T-helper 1 cell treated with Interleukin-12 subunit alpha and Interleukin-12 subunit beta and Interleukin-4 antibody, amounts not matched to agents 30 μg/mL and 1 μg/mL, for 36 hours (primary cell): ENCODE measurements around the gene CCDC8.
"Not testable (repeated sequence)": the region's sequence is repeated elsewhere in the genome, so short reads cannot be mapped to it uniquely, and the experiment has no call there.

Source experiments
- H3K27ac Mint-ChIP-seq: one replicate; pipeline ENCODE4 v1.8.0; 2021; ENCODE audit warnings: mild to moderate bottlenecking, mixed read lengths
- H3K27me3 Mint-ChIP-seq: one replicate; pipeline ENCODE4 v1.8.0; 2021; ENCODE audit warnings: low read depth, mixed read lengths
- H3K36me3 Mint-ChIP-seq: one replicate; pipeline ENCODE4 v1.8.0; 2021; ENCODE audit warnings: low read depth, mixed read lengths
- H3K4me1 Mint-ChIP-seq: one replicate; pipeline ENCODE4 v1.8.0; 2021; ENCODE audit warnings: low read depth, mixed read lengths
- H3K4me3 Mint-ChIP-seq: one replicate; pipeline ENCODE4 v1.8.0; 2021; ENCODE audit warnings: mild to moderate bottlenecking, moderate library complexity, mixed read lengths
- H3K9me3 Mint-ChIP-seq: one replicate; pipeline ENCODE4 v1.8.0; 2021; ENCODE audit warnings: mixed read lengths

Gene CCDC8

GRCh38 chr19:46442808-46443450 lies 29.6 kb upstream of the CCDC8 start:
- Mint-ChIP-seq H3K4me1 (no peaks in the 10 kb centered on the region), H3K9me3 (no peaks in the 10 kb centered on the region), H3K27me3 (no peaks in the 10 kb centered on the region), H3K27ac (no peak overlapping the region), H3K36me3 (no peaks in the 10 kb centered on the region), H3K4me3 (no peak overlapping the region)

- Mint-ChIP-seq H3K27ac (no peak overlapping the region), H3K36me3 (no peaks in the 10 kb centered on the region), H3K4me3 (no peak overlapping the region), H3K27me3 (no peaks in the 10 kb centered on the region), H3K9me3 (no peaks in the 10 kb centered on the region), H3K4me1 (no peaks in the 10 kb centered on the region)
Measured at GRCh38 chr19:46441866-46442265, 28.5 kb upstream of the CCDC8 start.

- H3K27ac Mint-ChIP-seq, H3K9me3 Mint-ChIP-seq, H3K36me3 Mint-ChIP-seq, H3K4me1 Mint-ChIP-seq, H3K4me3 Mint-ChIP-seq: not testable (repeated sequence)
- peaks cover 17% of the 10 kb centered on the region for H3K27me3 Mint-ChIP-seq
Measured at GRCh38 chr19:46435689-46436088, 22.3 kb upstream of the CCDC8 start.

- H3K9me3 Mint-ChIP-seq, result no peaks in the 10 kb centered on the region
- no peak overlapping the region for H3K27ac Mint-ChIP-seq
- H3K27me3 Mint-ChIP-seq, result peaks cover 24% of the 10 kb centered on the region
- no peaks in the 10 kb centered on the region for H3K36me3 Mint-ChIP-seq
- H3K4me3 Mint-ChIP-seq, result no peak overlapping the region
- H3K4me1 Mint-ChIP-seq, result no peaks in the 10 kb centered on the region
Measured at GRCh38 chr19:46435009-46435408, 21.6 kb upstream of the CCDC8 start.

GRCh38 chr19:46433470-46433869 lies 20.1 kb upstream of the CCDC8 start:
- H3K27me3 Mint-ChIP-seq, result peaks cover 39% of the 10 kb centered on the region
- H3K27ac Mint-ChIP-seq, H3K4me1 Mint-ChIP-seq, H3K4me3 Mint-ChIP-seq, H3K36me3 Mint-ChIP-seq, H3K9me3 Mint-ChIP-seq: not testable (repeated sequence)

GRCh38 chr19:46431824-46432223 lies 18.5 kb upstream of the CCDC8 start:
- no peak overlapping the region for H3K4me3 Mint-ChIP-seq
- H3K4me1 Mint-ChIP-seq, result peaks cover 16% of the 10 kb centered on the region
- peaks cover 56% of the 10 kb centered on the region for H3K27me3 Mint-ChIP-seq
- no peak overlapping the region for H3K27ac Mint-ChIP-seq
- no peaks in the 10 kb centered on the region for H3K36me3 Mint-ChIP-seq
- H3K9me3 Mint-ChIP-seq, result no peaks in the 10 kb centered on the region

- Mint-ChIP-seq H3K4me1 (peaks cover 22% of the 10 kb centered on the region), H3K27me3 (peaks cover 71% of the 10 kb centered on the region), H3K27ac (no peak overlapping the region), H3K4me3 (no peak overlapping the region), H3K36me3 (no peaks in the 10 kb centered on the region), H3K9me3 (no peaks in the 10 kb centered on the region)
Measured at GRCh38 chr19:46429999-46430398, 16.6 kb upstream of the CCDC8 start.

GRCh38 chr19:46428239-46429135 lies 15.1 kb upstream of the CCDC8 start, which contains the start of gene PNMA8C:
Gene PNMA8C, minus strand, starts transcription at chr19:46428936. Its CDS starts 577 bp downstream, at chr19:46428359.
- Mint-ChIP-seq H3K27me3 (peaks cover 77% of the 10 kb centered on the region), H3K27ac (peak within 1 kb of the TSS; percentile 57), H3K4me3 (peak within 1 kb of the TSS; percentile 73), H3K9me3 (no peaks in the 10 kb centered on the region), H3K4me1 (peaks cover 22% of the 10 kb centered on the region), H3K36me3 (no peaks in the 10 kb centered on the region)

- H3K4me1 Mint-ChIP-seq, result peaks cover 22% of the 10 kb centered on the region
- no peaks in the 10 kb centered on the region for H3K9me3 Mint-ChIP-seq
- peaks cover 82% of the 10 kb centered on the region for H3K27me3 Mint-ChIP-seq
- no peak overlapping the region for H3K27ac Mint-ChIP-seq
- H3K4me3 Mint-ChIP-seq, result no peak overlapping the region
- no peaks in the 10 kb centered on the region for H3K36me3 Mint-ChIP-seq
Measured at GRCh38 chr19:46427518-46428045, 14.2 kb upstream of the CCDC8 start.

- Mint-ChIP-seq H3K9me3 (no peaks in the 10 kb centered on the region), H3K4me3 (no peak overlapping the region), H3K4me1 (peaks cover 22% of the 10 kb centered on the region), H3K27ac (no peak overlapping the region), H3K27me3 (peaks cover 79% of the 10 kb centered on the region), H3K36me3 (no peaks in the 10 kb centered on the region)
Measured at GRCh38 chr19:46426506-46427162, 13.3 kb upstream of the CCDC8 start.

GRCh38 chr19:46426035-46426505 lies 12.7 kb upstream of the CCDC8 start:
- Mint-ChIP-seq H3K27me3 (peaks cover 75% of the 10 kb centered on the region), H3K4me1 (peaks cover 22% of the 10 kb centered on the region)

GRCh38 chr19:46423188-46423587 lies 9.8 kb upstream of the CCDC8 start:
- Mint-ChIP-seq H3K27ac (no peak overlapping the region), H3K27me3 (peaks cover 63% of the 10 kb centered on the region), H3K36me3 (no peaks in the 10 kb centered on the region), H3K4me3 (no peak overlapping the region), H3K4me1 (peaks cover 13% of the 10 kb centered on the region), H3K9me3 (no peaks in the 10 kb centered on the region)

More at GRCh38 chr19:46426035-46426505, 12.7 kb upstream of the CCDC8 start:
- Mint-ChIP-seq H3K27ac (no peak overlapping the region), H3K4me3 (no peak overlapping the region), H3K36me3 (no peaks in the 10 kb centered on the region), H3K9me3 (no peaks in the 10 kb centered on the region)

- Mint-ChIP-seq H3K27me3 (peaks cover 59% of the 10 kb centered on the region), H3K9me3 (no peaks in the 10 kb centered on the region), H3K4me1 (peaks cover 11% of the 10 kb centered on the region), H3K36me3 (no peaks in the 10 kb centered on the region), H3K27ac (no peak overlapping the region), H3K4me3 (no peak overlapping the region)
Measured at GRCh38 chr19:46422344-46422743, 9.0 kb upstream of the CCDC8 start.

GRCh38 chr19:46420056-46420455 lies 6.7 kb upstream of the CCDC8 start:
- H3K27me3 Mint-ChIP-seq, result peaks cover 60% of the 10 kb centered on the region
- H3K9me3 Mint-ChIP-seq, result no peaks in the 10 kb centered on the region
- no peaks in the 10 kb centered on the region for H3K4me1 Mint-ChIP-seq
- no peak overlapping the region for H3K4me3 Mint-ChIP-seq
- H3K36me3 Mint-ChIP-seq, result no peaks in the 10 kb centered on the region
- no peak overlapping the region for H3K27ac Mint-ChIP-seq
